K562 (cell line): ENCODE measurements around the gene FARP2. TPM values are rescaled to one million over a fixed set of nuclear protein-coding genes. Genes with fewer than 3 reads are reported as not detected.

ENCODE experiments used
- ATAC-seq: fragments of 200-7000 bp; cut with Tn5 transposase; 3 replicates; pipeline ENCODE4 v1.9.1; 2020; ENCODE audit warnings: moderate library complexity
- BruUV-seq: library from RNA; stranded (reverse); fragments of 400-500 nt; replicated peaks from 2 replicates; lab custom pipeline; 2021; lab: Mats Ljungman, UMichigan
- CTCF ChIA-PET: fragments of 300-600 bp; formaldehyde crosslinking; extraction: SDS; loops from one replicate; lab custom pipeline; 2021; ENCODE audit warnings: low intra/inter-chr PET ratio; lab: Yijun Ruan, JAX
- POLR2A ChIA-PET: fragments of 300-600, 350-650 bp; sonication (Branson Sonifier 250); formaldehyde crosslinking; extraction: SDS; loops from one replicate; lab custom pipeline; 2021; ENCODE audit warnings: antibody characterized with exemption, inconsistent platforms; lab: Yijun Ruan, JAX
- DNase-seq, 4 experiments: peaks; one replicate each; pipeline versions ENCODE4 v3.0.0 to v3.0.0-alpha.2; 2011 to 2018; ENCODE audit warnings: low spot score in 3 of 4, mixed read lengths in 3 of 4; ENCODE audit errors: extremely low read depth in 1 of 4
- FAIRE-seq: peaks from 2 replicates; lab custom pipeline; 2011; peaks lifted over from hg19 to GRCh38; lab: Jason Lieb, UNC
- H2AFZ ChIP-seq: 2 replicates; pipeline ENCODE4 v1.6.0; 2011; ENCODE audit warnings: low read depth, low read length, control low read depth, inconsistent platforms
- H3K27ac ChIP-seq: fragments of 200-600 bp; 3 replicates; pipeline ENCODE4 v1.8.0; 2011; ENCODE audit warnings: low read depth, mild to moderate bottlenecking, control low read depth, inconsistent platforms, low read length, moderate library complexity, mixed read lengths; ENCODE audit errors: extremely low read depth
- H3K27me3 ChIP-seq, 2 experiments: fragments of 300-600 bp in 1 of 2; 2 replicates in 1 of 2; 3 replicates in 1 of 2; pipeline versions ENCODE4 v1.6.0 to v1.8.0; 2011; ENCODE audit warnings: inconsistent platforms in 2 of 2, low read length in 2 of 2, mild to moderate bottlenecking in 1 of 2, mixed read lengths in 1 of 2, moderate library complexity in 1 of 2; ENCODE audit not compliant: control insufficient read depth in 2 of 2, insufficient read depth in 2 of 2
- H3K36me3 ChIP-seq: fragments of 300-600 bp; 3 replicates; pipeline ENCODE4 v1.8.0; 2011; ENCODE audit warnings: mild to moderate bottlenecking, low read length, inconsistent platforms; ENCODE audit not compliant: control insufficient read depth, insufficient read depth
- H3K4me1 ChIP-seq, 2 experiments: fragments of 200-600 bp in 1 of 2; replicated peaks in 1 of 2; 2 replicates in 1 of 2; 3 replicates in 1 of 2; pipeline versions ENCODE4 v1.5.1 to v1.8.0; 2011; ENCODE audit warnings: inconsistent platforms in 2 of 2, low read length in 2 of 2, mild to moderate bottlenecking in 1 of 2, mixed read lengths in 1 of 2, moderate library complexity in 1 of 2; ENCODE audit not compliant: control insufficient read depth in 2 of 2, insufficient read depth in 2 of 2
- H3K4me2 ChIP-seq: 2 replicates; pipeline ENCODE4 v1.6.1; 2011; ENCODE audit warnings: low read length, control low read depth, inconsistent platforms, mixed read lengths; ENCODE audit not compliant: insufficient read depth
- H3K4me3 ChIP-seq: fragments of 200-600 bp; sonication (generic), shearing (Covaris generic); 2 replicates; pipeline ENCODE4 v1.5.1; 2016; ENCODE audit warnings: control low read depth, inconsistent platforms
- H3K79me2 ChIP-seq: fragments of 200-600 bp; 3 replicates; pipeline ENCODE4 v1.8.0; 2011; ENCODE audit warnings: low read length, inconsistent platforms; ENCODE audit not compliant: control insufficient read depth, insufficient read depth
- H3K9ac ChIP-seq, 2 experiments: 2 replicates each; pipeline versions ENCODE4 v1.6.0 to v1.6.1; 2011; ENCODE audit warnings: low read depth in 2 of 2, low read length in 2 of 2, control low read depth in 1 of 2, inconsistent platforms in 1 of 2, mild to moderate bottlenecking in 1 of 2, mixed read lengths in 1 of 2; ENCODE audit not compliant: insufficient read depth in 1 of 2
- H3K9me1 ChIP-seq: one replicate; pipeline ENCODE4 v1.6.0; 2011; ENCODE audit warnings: inconsistent platforms, mild to moderate bottlenecking, low read length, moderate library complexity; ENCODE audit not compliant: control insufficient read depth, insufficient read depth
- H3K9me3 ChIP-seq: replicated peaks from 2 replicates; pipeline ENCODE4 v1.5.1; 2011; ENCODE audit warnings: low read depth, low read length, inconsistent platforms; ENCODE audit not compliant: control insufficient read depth, insufficient read depth
- H4K20me1 ChIP-seq: replicated peaks from 2 replicates; pipeline ENCODE4 v1.6.1; 2011; ENCODE audit warnings: low read length, inconsistent platforms, mixed read lengths; ENCODE audit not compliant: control insufficient read depth, insufficient read depth
- DPF2 ChIP-seq: fragments of 450-650 bp; IDR thresholded peaks from 2 replicates; pipeline ENCODE4 v1.6.1; 2016
- KLF16 ChIP-seq: IDR thresholded peaks from 2 replicates; pipeline ENCODE4 v1.6.1; 2016; ENCODE audit warnings: antibody characterized with exemption
- RB1 ChIP-seq: fragments of 450-650 bp; IDR thresholded peaks from 2 replicates; pipeline ENCODE4 v1.6.1; 2017; ENCODE audit warnings: low read depth, mild to moderate bottlenecking
- SREBF2 ChIP-seq: sonication (generic); formaldehyde crosslinking; IDR thresholded peaks from 2 replicates; pipeline ENCODE4 v1.4.0; 2020; ENCODE audit warnings: mild to moderate bottlenecking, missing genetic modification reagents
- SRF ChIP-seq, 2 experiments: fragments of 250-450, 450-650 bp in 1 of 2; sonication (Bioruptor Pico) in 1 of 2; sonication (generic) in 1 of 2; formaldehyde crosslinking; IDR thresholded peaks; 2 replicates each; pipeline versions ENCODE4 v1.5.0 to v1.5.1; 2020 to 2022; ENCODE audit warnings: mild to moderate bottlenecking in 1 of 2, missing genetic modification reagents in 1 of 2
- TARDBP ChIP-seq: fragments of 450-650 bp; IDR thresholded peaks from 2 replicates; pipeline ENCODE4 v1.6.1; 2016
- ZNF707 ChIP-seq: fragments of 250-450 bp; sonication (Bioruptor Pico); conservative IDR thresholded peaks from 2 replicates; pipeline ENCODE4 v1.8.0; 2022; ENCODE audit warnings: inconsistent platforms, mild to moderate bottlenecking, moderate library complexity
- WGBS: fragments of 100-300 bp; shearing (Covaris generic); methylation state at CpG from one replicate; pipeline ENCODE4 v1.1.6; 2016; ENCODE audit warnings: low coverage, mixed read lengths; ENCODE audit not compliant: insufficient coverage; ENCODE audit errors: missing lambda C conversion rate; 5-methylcytosine and 5-hydroxymethylcytosine counted together
- in situ Hi-C: fragments of 300-500 bp; cut with MboI; formaldehyde crosslinking; loops from 4 replicates; pipeline ENCODE4 v1.15.0; 2018; ENCODE audit warnings: inconsistent platforms, mixed read lengths
- intact Hi-C: fragments of 100-400 bp; cut with micrococcal nuclease; formaldehyde crosslinking; loops from 2 replicates; pipeline ENCODE4 v1.14.2; 2022
- polyA plus RNA-seq, 8 experiments: library from polyadenylated mRNA; depleted of rRNA in 4 of 8; stranded (reverse) in 5 of 8; unstranded in 3 of 8; fragments of >200 nt; fragmentation: Nextera tagmentation in 2 of 8; fragmentation: Illumina TruSeq in 1 of 8; extraction: Ambion mirVana in 2 of 8; extraction: Trizol in 1 of 8; gene quantifications; 2 replicates each; pipeline versions ENCODE4 v1.2.1 to v1.2.3, GENCODE V29; 2011 to 2014; ENCODE audit warnings: inconsistent platforms in 1 of 8, missing spikeins in 1 of 8
- total RNA-seq, 7 experiments: library from RNA; depleted of rRNA in 6 of 7; stranded (reverse); fragments of >200 nt in 6 of 7; fragmentation: Illumina TruSeq in 2 of 7; extraction: Trizol in 2 of 7; gene quantifications; 2 replicates each; pipeline versions ENCODE4 v1.2.1 to v1.2.3, GENCODE V29; 2011 to 2021; ENCODE audit warnings: low replicate concordance in 1 of 7
- TF ChIP-seq, protein P1 (sequence below): fragments of 450-650 bp; formaldehyde crosslinking; IDR thresholded peaks from 2 replicates; pipeline ENCODE4 v1.4.0; 2020; ENCODE audit warnings: mild to moderate bottlenecking, moderate library complexity
- TF ChIP-seq, protein P2 (sequence below), 3 experiments: fragments of 200-800 bp in 1 of 3; sonication (Bioruptor generic) in 1 of 3; sonication (generic) in 1 of 3; formaldehyde crosslinking in 1 of 3; IDR thresholded peaks; 2 replicates each; pipeline versions ENCODE4 v1.6.1 to v1.8.0; 2016 to 2022; ENCODE audit warnings: mild to moderate bottlenecking in 2 of 3, missing compliant biosample characterization in 2 of 3, missing genetic modification characterization in 2 of 3, missing genetic modification reagents in 1 of 3
- TF ChIP-seq, protein P3 (sequence below): sonication (generic); formaldehyde crosslinking; IDR thresholded peaks from 2 replicates; pipeline ENCODE4 v1.8.1; 2023; ENCODE audit warnings: mild to moderate bottlenecking, missing genetic modification reagents

FARP2 gene
- total and polyA plus RNA-seq, 9 of the 15 experiments (the other 6 are each of a cell fraction or from before 2014, with no cell fraction given), result 4.1 to 38.1 (median 21.1) TPM

GRCh38 chr2:241376808-241377207, 20.7 kb downstream of the FARP2 start:
- Histone ChIP-seq H3K27me3 (no peaks in the 10 kb centered on the region), H3K9me3 (no peaks in the 10 kb centered on the region), H3K27ac (no peak overlapping the region), H3K4me3 (no peak overlapping the region), H3K36me3 (peaks cover 20% of the 10 kb centered on the region; the same call in 2 of the 3 replicates), H3K79me2 (peaks cover 4% of the 10 kb centered on the region; the same call in 1 of the 3 replicates), H2AFZ (no peak overlapping the region), H4K20me1 (0 out of 2 replicates have a peak, but pooled peaks cover 4% of the 10 kb centered on the region), H3K9ac (no peak overlapping the region), H3K9me1 (no peaks in the 10 kb centered on the region), H3K4me2 (no peak overlapping the region), H3K4me1 (no peaks in the 10 kb centered on the region)
- 80% methylated on average over 2 of the region's 2 CpGs for WGBS
- BruUV-seq, result no TSS peak
- TF ChIP-seq KLF16 (no peak), TARDBP (no peak), SREBF2 (no peak), SRF (CRISPR knock-in tag; IDR thresholded peaks at IDR 0.05) (no peak), ZNF707 (no peak), RB1 (no peak), DPF2 (no peak)
- TF ChIP-seq, protein P1, sequence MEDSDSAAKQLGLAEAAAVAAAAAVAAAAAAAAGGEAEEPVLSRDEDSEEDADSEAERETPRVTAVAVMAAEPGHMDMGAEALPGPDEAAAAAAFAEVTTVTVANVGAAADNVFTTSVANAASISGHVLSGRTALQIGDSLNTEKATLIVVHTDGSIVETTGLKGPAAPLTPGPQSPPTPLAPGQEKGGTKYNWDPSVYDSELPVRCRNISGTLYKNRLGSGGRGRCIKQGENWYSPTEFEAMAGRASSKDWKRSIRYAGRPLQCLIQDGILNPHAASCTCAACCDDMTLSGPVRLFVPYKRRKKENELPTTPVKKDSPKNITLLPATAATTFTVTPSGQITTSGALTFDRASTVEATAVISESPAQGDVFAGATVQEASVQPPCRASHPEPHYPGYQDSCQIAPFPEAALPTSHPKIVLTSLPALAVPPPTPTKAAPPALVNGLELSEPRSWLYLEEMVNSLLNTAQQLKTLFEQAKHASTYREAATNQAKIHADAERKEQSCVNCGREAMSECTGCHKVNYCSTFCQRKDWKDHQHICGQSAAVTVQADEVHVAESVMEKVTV (CRISPR knock-in tag), result no peak
- TF ChIP-seq, protein P2, sequence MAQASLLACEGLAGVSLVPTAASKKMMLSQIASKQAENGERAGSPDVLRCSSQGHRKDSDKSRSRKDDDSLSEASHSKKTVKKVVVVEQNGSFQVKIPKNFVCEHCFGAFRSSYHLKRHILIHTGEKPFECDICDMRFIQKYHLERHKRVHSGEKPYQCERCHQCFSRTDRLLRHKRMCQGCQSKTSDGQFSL (CRISPR knock-in tag; IDR thresholded peaks at IDR 0.05), result no peak
- TF ChIP-seq, protein P2 (tag; IDR thresholded peaks at IDR 0.05), result no peak
- TF ChIP-seq, protein P3, sequence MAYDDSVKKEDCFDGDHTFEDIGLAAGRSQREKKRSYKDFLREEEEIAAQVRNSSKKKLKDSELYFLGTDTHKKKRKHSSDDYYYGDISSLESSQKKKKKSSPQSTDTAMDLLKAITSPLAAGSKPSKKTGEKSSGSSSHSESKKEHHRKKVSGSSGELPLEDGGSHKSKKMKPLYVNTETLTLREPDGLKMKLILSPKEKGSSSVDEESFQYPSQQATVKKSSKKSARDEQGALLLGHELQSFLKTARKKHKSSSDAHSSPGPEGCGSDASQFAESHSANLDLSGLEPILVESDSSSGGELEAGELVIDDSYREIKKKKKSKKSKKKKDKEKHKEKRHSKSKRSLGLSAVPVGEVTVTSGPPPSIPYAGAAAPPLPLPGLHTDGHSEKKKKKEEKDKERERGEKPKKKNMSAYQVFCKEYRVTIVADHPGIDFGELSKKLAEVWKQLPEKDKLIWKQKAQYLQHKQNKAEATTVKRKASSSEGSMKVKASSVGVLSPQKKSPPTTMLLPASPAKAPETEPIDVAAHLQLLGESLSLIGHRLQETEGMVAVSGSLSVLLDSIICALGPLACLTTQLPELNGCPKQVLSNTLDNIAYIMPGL (CRISPR knock-in tag), result no peak
- DNase-seq (no peak), FAIRE-seq (no peak), ATAC-seq (no peak)
- POLR2A ChIA-PET, result no interaction called here
- in situ Hi-C loops (no loop called here), intact Hi-C loops (no loop called here)
- CTCF ChIA-PET, result no interaction called here
